NCI-H2171 (cell line): ENCODE data around the gene TM4SF18.

Source experiments
- DNase-seq: peaks from one replicate; lab custom pipeline; 2025; lab: John Stamatoyannopoulos, UW

TM4SF18 gene

DNA sequence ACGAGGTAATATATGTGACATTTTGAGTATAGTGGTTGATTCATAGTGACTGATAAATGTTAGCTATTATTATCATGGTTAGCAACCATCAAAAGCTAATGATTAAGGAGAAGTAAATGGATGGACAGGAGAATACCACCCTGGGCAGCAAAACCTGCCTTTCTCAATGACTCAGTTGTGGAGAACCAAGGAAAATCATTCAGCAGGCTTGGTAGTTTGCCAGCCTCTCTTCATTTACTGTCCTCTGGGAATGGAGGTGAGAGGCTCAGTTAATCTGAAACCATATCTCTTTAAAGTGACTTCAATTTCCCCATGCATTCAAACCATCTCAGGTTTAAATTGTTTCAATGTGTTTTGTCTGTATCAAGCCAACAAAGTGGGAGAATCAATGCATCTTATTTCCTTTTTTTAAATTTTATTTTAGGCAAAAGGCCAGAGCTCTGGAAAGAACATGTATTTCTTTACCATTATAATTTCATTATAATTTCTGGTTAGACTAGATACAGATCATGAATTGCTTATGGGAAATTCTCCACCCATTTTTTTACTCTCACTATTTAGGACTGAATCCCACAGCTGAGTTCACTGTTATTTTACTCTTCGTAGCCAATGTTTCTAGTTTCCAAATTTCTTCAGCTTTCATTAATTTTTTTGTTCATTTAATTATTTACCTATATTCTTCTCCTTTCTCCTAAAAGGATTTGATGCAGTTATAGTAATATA lies 2.7 kb downstream of the TM4SF18 start:
- DNase-seq: no peak

DNA sequence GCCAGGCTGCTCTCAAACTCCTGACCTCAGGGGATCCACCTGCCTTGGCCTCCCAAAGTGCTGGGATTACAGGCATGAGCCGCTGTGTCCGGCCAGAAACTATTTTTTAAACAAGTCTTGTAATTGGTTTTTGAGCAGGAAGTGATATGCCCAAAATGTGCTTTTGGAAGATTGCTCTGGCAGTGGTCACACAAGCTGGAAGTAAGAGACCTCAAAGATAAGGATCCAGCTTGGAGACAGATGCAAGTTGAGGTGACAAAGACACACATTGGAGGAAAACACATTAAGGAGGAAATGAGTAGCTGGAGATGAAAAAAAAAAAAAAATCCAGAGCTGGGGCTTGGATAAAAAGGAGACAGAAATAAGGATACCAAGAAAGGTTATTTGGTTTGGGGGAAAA lies 6.3 kb downstream of the TM4SF18 start:
- no peak for DNase-seq

DNA sequence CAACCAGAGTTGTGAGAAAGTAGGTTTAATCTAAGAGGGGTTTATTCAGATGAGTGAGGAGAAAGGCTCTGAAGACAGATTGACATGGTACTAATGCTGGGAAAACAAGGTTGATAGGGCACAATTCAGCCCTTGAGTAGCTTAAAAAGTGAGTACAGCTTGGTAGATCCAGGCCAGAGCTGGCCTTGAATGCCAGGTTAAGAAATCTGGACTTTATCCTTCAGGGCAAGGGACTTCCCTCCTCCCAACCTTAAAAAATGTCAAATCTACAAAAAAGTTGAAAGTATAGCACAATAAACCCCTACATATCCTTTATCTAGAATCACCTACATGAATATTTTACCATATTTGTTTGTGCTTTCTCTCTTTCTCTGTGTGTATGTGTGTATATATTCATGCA lies 7.9 kb downstream of the TM4SF18 start:
- no peak for DNase-seq

DNA sequence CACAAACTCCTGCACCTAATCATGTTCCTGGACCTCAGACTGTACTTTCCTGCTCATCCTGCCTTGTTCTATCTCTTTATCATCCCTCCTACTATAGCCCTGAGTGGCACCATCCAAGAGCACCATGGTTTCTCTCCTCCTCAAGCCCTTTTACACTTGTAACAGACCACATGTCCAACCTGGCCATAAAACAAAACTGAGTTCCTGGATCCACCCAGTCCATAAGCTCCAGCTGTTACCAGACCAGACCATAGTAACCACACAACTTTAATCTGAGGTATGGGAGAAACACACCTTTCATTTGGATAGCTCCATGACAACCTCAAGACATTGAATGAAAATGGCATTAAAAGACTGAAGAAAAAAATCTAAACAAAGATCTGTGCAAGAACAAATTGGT lies 9.1 kb downstream of the TM4SF18 start:
- DNase-seq: no peak

DNA sequence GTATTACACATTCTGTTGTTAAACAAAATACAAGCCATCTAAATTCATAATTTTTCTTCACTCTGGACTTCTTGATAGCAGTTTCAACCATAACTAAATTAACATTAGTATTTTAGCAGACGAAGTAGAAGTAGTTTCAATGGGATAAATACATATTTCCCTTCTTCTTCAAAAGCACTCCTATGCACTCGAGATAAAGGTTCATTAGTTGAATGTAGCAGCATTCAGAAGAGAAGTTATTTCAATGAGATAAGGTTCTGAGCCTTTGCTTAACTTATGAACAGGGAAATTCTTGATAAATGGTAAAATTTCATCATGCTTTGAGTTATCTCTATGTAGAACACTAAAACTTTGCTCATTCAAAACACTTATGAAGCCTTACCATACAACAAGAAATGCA lies 11.8 kb downstream of the TM4SF18 start:
- DNase-seq: no peak

DNA sequence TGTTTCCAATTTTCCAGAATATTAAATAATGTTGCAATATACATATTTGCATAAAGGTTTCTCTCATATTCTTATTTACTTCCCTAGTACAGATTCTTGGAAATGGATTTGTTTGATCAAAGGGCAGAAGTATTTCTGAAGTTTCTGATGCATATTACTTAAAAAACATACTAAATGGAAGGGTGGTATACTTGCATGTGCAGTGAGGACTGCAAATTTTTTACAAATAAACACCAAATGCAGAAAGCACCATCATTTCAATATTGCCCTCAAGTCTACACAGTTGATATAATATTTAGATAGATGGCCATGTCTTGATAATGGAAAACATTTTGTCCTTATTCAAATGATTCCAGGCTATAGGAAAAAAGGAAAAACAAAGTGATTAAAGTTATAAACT lies 12.3 kb downstream of the TM4SF18 start:
- DNase-seq: no peak

DNA sequence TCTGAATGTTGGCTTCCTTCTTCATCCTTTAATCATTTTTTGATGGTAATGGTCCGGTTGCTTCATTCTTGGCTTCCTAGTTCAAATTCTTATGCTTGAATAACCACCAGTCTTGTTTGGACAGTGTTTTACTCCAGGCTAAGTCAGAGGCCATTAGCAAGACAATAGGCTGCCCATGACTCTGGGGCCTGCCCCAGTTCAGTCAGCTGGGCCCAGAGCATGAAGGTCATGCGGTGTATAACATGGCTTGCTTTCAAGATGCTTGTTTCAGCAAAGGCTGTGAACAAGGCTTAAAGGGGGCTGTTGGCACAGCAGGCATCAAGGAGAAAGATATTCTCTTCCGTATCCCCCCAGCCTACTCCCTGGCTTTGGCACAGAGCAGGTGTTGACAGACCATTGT lies 13.7 kb downstream of the TM4SF18 start:
- DNase-seq: no peak

DNA sequence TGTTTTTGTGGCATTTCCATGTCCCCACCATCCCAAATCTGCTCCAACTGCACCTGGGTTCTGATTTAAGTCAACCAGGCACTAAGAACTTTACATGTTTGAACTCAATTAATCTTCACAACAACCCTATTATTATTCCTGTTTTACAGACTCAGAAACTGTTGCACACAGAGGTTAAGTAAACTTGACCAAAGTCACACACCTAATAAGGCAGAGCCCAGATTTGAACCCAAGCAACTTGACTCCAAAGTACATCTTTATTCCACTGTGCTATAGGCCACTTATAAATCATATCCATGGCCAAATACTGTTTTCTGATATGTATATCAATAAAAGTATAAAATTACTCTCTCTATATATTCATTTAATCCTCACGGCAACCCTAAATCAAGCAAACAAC lies 16.4 kb downstream of the TM4SF18 start:
- DNase-seq: no peak

DNA sequence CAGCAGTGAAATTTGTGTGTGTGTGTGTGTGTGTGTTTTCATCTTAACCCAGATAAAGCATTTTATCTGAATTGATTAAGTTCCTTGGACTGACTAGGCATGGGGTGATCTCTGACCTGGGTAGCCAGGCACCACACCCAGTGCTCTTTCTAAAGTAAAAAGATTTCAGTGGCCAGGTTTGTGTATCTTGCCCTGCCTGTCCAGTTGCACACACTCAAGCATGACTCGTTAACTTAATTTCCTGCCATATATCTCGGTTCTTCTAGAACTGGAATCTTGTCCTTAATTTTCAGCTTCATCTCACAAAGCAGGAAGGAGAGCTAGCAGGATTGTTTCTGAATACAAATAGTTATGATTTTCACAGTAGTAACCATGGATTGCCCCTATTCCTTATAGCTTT lies 17.0 kb downstream of the TM4SF18 start:
- no peak for DNase-seq

DNA sequence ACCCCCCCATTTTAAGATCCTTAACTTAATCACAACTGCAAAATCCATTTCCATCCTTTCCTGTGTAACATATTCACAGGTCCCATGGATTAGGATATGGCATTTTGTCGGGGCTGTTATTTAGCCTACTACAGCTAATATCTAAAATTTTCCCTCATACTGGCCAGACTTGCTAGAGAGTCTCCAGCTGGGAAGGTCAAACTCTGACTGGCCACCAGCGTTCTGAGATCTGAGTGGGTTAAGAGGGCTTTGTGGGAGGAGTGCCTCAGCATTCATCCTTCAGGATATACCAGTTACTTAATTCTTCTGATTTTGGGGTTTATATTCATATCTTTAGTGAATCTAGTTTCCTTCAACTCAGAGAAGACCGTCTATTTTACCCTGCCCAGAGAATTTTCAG lies 17.7 kb downstream of the TM4SF18 start:
- DNase-seq: no peak

DNA sequence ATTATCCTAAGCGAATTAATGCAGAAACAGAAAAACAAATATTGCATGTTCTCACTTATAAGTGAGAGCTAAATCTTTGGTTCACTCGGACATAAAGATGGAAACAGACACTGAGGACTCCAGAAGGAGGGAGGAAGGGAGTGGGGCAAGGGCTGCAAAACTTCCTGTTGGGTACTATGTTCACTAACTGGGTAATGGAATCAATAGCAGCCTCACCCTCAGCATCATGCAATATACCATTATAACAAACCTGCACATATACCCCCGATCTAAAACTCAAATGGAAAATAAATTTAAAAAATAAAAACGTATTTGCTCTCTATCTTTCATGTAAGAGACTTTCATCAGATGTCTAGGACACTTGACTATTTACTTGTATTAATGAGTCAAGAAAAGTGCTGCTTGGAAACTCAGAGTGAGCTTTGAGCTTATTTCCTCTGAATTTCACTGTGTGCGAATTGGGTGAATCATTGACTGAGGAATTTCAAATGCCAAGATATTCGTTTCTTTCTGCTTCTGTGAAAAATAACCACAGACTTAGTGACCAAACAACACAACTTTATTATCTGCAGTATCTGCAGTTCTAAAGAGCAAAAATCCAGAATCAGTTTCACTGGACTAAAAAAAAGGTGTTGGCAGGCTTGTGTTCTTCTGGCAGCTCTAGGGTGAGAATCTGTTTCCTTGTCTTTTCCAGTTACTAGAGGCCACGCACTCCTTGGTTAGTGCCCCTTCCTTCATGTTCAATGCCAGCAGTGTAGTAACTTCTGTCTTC lies 18.4 kb downstream of the TM4SF18 start:
- DNase-seq: no peak

DNA sequence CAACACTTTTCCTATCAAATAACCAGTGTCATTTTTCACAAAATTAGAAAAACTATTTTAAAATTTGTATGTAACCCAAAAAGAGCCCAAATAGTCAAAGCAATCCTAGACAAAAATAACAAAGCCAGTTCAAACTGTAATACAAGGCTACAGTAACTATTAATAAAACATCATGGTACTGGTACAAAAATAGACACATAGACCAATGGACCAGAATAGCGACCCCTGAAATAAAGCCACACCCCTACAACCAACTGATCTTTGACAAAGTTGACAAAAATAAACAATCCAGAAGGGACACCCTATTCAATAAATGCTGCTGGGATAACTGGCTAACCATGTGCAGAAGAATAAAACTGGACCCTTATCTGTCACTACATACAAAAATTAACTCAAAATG lies 19.9 kb downstream of the TM4SF18 start:
- DNase-seq: no peak

DNA sequence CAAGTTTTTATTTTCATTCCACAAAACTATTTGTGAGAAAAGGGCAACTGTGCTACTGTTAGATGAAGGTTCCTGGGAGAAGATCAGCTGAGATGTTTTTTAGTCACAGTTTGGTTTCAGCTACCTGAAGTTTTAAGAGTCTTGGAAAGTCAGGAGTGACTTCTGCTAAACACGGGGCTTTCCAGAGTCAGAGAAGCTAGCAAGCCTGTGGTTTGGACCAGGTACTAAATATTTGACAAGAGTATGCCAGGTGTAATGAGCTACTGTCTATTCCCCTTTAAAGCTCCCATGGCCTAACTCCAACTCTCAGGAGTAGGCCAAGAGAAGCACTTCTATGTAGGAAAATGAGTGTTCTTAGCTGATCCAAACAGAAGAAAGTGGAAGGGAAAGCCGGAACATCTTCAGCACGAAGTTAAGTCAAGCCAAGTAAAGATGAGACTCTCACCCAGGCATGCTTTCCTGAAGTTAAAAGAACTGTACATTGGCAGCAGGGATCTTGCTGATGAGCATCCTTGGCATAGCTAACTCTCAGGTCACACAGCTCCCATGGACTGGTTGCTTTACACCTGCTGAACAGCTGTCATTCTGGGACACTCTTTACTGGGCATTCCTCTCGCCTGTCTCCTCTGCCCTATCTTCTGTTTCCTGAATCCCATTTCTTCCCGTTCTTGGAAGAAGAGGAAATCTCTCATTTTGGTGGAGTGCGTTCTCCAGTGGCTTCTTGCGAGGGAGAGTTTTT lies 22.5 kb downstream of the TM4SF18 start:
- DNase-seq: no peak

DNA sequence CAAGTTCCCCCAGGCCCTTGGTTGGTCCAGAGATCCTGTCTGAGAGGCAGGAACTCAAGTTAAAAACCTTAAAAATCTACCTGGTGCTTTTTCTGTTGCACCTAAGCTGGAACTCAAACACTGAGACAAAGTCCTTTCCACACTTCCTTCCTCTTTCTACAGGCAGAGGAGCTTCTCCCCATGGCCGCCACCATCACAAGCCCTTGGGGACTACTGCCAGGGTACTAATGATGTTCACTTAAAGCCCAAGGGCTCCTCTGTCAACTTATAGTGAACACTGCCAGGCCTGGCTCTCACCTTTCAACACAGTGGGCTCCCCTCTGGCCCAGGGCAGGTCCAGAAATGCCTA lies 26.0 kb downstream of the TM4SF18 start:
- DNase-seq: no peak

DNA sequence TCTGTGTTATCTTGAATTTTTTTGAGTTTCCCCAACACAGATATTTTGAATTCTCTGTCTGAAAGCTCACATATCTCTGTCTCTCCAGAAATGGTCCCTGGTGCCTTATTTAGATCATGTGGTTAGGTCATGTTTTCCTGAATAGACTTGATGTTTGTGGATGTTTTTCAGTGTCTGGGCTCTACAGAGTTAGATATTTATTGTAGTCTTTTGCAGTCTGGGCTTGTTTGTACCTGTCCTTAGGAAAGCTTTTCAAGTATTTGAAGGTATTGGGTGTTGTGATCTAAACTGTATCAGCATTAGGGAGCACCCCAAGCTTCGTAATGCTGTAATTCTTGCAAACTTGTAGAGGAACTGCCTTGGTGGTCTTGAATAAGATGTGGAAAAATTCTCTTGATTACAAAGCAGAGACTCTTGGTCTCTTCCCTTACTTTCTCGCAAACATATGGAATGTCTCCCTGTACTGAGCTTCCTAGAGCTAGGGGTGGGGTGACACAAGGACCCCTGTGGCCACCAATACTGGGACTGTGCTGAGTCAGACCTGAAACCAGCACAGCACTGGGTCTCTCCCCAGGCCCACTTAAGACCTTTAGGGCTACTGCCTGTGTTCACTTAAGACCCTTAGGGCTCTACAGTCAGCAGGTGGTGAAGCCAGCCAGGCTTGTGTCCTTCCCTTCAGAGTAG lies 26.5 kb downstream of the TM4SF18 start:
- no peak for DNase-seq

DNA sequence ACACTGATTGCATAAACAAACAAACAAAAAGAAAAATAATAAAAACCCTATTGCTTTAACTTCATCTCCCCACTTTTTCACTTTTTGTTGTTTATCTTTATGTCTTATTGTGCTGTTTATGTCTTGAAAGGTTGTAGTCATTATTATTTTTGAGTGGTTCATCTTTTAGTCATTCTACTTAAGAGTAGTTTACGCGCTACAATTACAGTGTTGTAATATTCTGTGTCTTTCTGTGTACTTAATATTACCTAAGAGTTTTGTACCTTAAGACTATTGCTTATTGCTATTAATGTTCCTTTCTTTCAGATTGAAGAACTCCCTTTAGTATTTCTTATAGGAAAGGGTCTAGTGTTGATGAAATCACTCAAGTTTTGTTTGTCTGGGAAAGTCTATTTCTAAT lies 28.1 kb downstream of the TM4SF18 start:
- DNase-seq: no peak

DNA sequence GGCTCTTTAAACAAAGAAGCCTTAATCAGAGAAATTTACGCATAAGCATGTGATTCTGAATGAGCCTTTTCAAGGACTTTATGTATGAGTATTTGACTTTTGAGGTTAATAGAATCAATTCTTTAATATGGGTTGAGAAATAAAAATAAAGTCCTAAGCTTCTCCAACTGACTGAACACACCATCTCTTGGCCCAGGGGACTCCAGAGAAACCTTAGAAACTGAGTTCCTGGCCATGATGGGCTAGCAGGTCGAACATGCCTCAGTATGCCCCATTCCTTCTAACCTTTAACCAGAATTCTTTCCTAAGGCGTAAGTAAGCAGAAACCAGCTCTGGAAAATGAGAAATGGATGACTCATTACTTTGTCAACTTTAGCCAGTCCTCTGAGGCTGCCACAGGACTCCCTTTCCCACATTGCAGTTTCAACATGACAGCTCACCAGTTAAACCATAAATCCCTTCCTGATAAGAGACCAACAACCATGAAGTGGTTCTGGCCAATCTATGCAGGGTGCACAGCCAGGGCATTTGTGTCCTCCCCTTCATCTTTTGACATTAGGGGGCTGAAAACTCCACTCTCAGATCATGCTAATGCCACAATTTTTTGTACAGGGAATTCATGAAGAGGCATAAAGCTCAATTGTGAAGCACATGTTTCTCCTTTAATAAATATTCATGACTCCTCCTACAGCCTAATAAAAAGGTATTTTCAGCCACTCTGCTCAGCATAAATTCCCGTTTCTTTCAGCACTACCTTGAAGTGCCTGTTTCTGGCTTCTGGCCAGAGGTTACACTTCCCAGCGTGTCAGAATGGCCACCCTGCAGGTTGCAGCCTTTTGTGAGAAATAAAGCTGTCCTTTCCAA lies 33.3 kb downstream of the TM4SF18 start:
- DNase-seq: no peak

DNA sequence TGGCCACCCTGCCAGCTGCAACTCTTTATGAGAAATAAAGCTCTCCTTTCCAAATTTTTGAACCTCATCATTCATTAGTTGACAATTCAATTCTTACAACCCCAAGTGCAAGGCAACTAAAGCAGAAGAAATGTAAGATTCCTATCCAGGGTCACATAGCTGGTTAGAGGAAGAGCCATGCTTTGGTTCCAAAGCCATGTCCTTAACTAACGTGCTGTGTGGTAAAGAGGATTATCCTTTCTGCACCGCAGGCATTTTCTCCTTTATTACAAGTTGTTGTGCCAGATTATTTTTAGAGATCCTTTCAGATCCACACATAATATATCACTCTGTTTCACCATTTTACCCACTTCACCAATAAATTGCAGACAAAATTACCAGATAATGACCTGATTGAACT lies 36.5 kb downstream of the TM4SF18 start:
- no peak for DNase-seq

DNA sequence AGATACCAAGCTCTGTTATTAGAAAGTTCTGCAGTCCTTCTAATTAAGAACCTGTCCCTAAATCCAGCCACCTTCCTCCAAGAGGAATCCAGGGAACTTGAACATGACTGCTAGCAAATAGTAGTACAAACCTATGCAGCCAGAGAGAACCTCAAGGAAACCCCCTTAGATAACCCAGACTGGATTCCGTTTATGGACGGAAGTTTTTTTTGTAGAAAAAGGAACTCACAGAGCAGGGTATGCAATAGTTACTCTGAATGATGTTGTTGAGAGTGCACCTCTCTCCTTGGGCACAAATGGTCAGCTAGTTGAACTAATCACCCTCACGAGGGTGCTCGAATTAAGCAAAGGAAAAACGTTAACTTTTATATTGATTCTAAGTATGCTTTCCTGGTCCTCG lies 40.8 kb downstream of the TM4SF18 start:
- no peak for DNase-seq

DNA sequence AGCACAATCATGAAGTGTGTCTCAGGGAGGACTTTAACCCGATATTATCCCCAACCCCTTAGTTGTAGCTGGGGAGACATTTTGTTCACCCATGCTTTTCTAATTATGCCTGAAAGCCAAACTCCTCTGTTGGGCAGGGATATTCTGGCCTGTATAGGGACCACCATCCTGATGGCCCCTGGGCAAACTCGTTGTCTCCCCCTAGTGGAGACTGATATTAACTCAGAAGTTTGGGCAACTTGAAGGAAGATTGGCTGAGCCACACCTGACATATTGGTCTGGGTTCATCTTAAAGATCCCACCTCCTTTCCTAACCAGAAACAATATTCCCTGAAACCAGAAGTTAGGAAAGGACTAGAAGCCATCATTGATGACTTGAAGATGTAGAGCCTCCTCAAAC lies 42.3 kb downstream of the TM4SF18 start:
- DNase-seq: no peak

DNA sequence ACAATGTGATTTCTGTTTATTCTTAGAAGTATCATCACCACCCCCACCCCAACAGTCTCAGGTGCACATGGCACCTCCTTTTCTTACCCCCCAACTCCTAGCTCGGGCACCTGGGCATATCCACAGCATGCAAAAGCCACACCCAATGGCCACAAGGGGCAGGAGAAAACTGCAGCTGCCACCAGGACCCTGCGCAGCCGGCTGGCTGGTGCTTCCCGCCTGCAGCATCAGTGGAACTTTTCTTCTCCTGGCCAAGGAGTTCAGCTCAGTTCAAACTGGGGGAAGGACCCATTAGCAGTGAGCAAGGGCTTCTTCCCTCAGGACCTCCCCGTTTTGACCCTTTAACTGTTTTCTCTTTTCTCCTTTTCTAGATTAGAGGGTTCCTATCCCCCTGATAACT lies 44.8 kb downstream of the TM4SF18 start:
- DNase-seq: no peak

DNA sequence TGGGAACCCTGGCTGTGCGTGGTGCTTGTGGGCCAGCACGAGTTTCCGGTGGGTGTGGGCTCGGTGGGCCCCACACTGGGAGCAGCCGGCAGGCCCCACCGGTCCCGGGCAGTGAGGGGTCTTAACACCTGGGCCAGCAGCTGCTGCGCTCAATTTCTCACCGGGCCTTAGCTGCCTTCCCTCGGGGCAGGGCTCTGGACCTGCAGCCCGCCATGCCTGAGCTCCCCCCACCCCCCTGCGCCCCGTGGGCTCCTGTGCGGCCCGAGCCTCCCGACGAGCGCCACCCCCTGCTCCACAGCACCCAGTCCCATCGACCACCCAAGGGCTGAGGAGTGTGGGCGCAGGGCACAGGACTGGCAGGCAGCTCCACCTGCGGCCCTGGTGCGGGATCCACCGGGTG lies 49.4 kb downstream of the TM4SF18 start:
- DNase-seq: no peak
